Fibroblast of peridontal ligament (primary cell): Measurements from ENCODE around the gene POLR1C.
"Not testable (repeated sequence)": the region's sequence is repeated elsewhere in the genome, so short reads cannot be mapped to it uniquely, and the experiment has no call there.

ENCODE experiments used
- DNase-seq: peaks from one replicate; pipeline ENCODE4 v3.0.0-alpha.2; 2010; ENCODE audit errors: extremely low read depth

POLR1C gene

GRCh38 chr6:43516697-43517504 is at the start of gene POLR1C, which contains the start of gene YIPF3:
Gene POLR1C, plus strand, starts transcription at chr6:43517089. Its CDS starts 21 bp downstream, at chr6:43517110.
Gene YIPF3, minus strand, starts transcription at chr6:43516926. Its CDS starts 119 bp downstream, at chr6:43516807.
- DNase-seq: peak; percentile 99

- not testable (repeated sequence) for DNase-seq
Observed at GRCh38 chr6:43467265-43467664, 49.6 kb upstream of the POLR1C start.

- no peak for DNase-seq
Observed at GRCh38 chr6:43467752-43468151, 49.1 kb upstream of the POLR1C start.

GRCh38 chr6:43468240-43468639 is 48.6 kb upstream of the POLR1C start:
- DNase-seq: no peak

- DNase-seq: no peak
Observed at GRCh38 chr6:43468748-43469681, 47.9 kb upstream of the POLR1C start.

- DNase-seq: no peak
Observed at GRCh38 chr6:43469947-43470346, 46.9 kb upstream of the POLR1C start.

GRCh38 chr6:43471399-43471798 is 45.5 kb upstream of the POLR1C start:
- no peak for DNase-seq

- no peak for DNase-seq
Observed at GRCh38 chr6:43472515-43472914, 44.4 kb upstream of the POLR1C start.

- DNase-seq: no peak
Observed at GRCh38 chr6:43475516-43475915, 41.4 kb upstream of the POLR1C start.

GRCh38 chr6:43476746-43477145 is 40.1 kb upstream of the POLR1C start:
- no peak for DNase-seq

GRCh38 chr6:43477235-43478007 is 39.5 kb upstream of the POLR1C start, which contains the start of gene TJAP1:
Gene TJAP1, plus strand, starts transcription at chr6:43477570. Its CDS starts 21,432 bp downstream, at chr6:43499002.
- DNase-seq: peak; percentile 66

GRCh38 chr6:43478008-43478372 is 38.9 kb upstream of the POLR1C start:
- DNase-seq: no peak

- DNase-seq: no peak
Observed at GRCh38 chr6:43481075-43481474, 35.8 kb upstream of the POLR1C start.

- DNase-seq: no peak
Observed at GRCh38 chr6:43481591-43482236, 35.2 kb upstream of the POLR1C start.

GRCh38 chr6:43488667-43489276 is 28.1 kb upstream of the POLR1C start:
- DNase-seq: no peak

- DNase-seq: no peak
Observed at GRCh38 chr6:43489277-43490072, 27.4 kb upstream of the POLR1C start.

GRCh38 chr6:43490523-43490939 is 26.4 kb upstream of the POLR1C start:
- DNase-seq: no peak

GRCh38 chr6:43491750-43492661 is 24.9 kb upstream of the POLR1C start:
- peak; percentile 72 for DNase-seq

- DNase-seq: no peak
Observed at GRCh38 chr6:43492673-43493072, 24.2 kb upstream of the POLR1C start.
